ENCODE data around the gene CTAG1B.
"Not testable (repeated sequence)": the region's sequence is repeated elsewhere in the genome, so short reads cannot be mapped to it uniquely, and the experiment has no call there.

The CTAG1B gene

GRCh38 chrX:154619182-154619581, at the start of gene CTAG1B:
Gene CTAG1B, minus strand, starts transcription at chrX:154619282. Its CDS starts 64 bp downstream, at chrX:154619218.
- DNase-seq (ENCODE audit: low read depth); H3K4me3 ChIP-seq (ENCODE audit: low read depth, low read length): not testable (repeated sequence)

DNA sequence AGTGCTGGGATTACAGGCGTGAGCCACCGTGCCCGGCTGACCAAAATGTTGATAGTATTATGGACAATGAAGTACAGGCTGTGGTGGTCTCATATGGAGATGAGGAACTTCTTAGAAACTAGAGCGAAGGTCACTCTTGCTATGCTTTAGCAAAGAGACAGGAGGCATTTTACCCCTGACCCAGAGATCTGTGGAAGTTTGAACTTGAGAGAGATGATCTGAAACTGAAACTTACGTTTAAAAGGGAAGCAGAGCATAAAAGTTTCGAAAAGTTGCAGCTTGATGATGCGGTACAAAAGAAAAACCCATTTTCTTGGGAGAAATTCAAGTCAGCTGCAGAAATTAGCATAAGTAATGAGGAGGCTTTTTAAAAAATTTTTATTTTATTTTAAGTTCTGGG, 42.8 kb upstream of the CTAG1B start:
- DNase-seq (ENCODE audit: low read depth), result peak; percentile 30
- TF ChIP-seq, protein P1, sequence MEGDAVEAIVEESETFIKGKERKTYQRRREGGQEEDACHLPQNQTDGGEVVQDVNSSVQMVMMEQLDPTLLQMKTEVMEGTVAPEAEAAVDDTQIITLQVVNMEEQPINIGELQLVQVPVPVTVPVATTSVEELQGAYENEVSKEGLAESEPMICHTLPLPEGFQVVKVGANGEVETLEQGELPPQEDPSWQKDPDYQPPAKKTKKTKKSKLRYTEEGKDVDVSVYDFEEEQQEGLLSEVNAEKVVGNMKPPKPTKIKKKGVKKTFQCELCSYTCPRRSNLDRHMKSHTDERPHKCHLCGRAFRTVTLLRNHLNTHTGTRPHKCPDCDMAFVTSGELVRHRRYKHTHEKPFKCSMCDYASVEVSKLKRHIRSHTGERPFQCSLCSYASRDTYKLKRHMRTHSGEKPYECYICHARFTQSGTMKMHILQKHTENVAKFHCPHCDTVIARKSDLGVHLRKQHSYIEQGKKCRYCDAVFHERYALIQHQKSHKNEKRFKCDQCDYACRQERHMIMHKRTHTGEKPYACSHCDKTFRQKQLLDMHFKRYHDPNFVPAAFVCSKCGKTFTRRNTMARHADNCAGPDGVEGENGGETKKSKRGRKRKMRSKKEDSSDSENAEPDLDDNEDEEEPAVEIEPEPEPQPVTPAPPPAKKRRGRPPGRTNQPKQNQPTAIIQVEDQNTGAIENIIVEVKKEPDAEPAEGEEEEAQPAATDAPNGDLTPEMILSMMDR (IDR thresholded peaks at IDR 0.05; ENCODE audit: insufficient read depth, low read depth, low read length, missing control alignments), result no peak
- no peak overlapping the region for H3K4me3 ChIP-seq (ENCODE audit: low read depth, low read length)

- no peak for DNase-seq (ENCODE audit: low read depth)
- TF ChIP-seq, protein P1 (IDR thresholded peaks at IDR 0.05; ENCODE audit: insufficient read depth, low read depth, low read length, missing control alignments), result no peak
These were observed 42.1 kb upstream of the CTAG1B start for GRCh38 chrX:154661170-154661569.

GRCh38 chrX:154660541-154660940, 41.5 kb upstream of the CTAG1B start:
- peak; percentile 1 for DNase-seq (ENCODE audit: low read depth)
- TF ChIP-seq, protein P1 (IDR thresholded peaks at IDR 0.05; ENCODE audit: insufficient read depth, low read depth, low read length, missing control alignments), result no peak

More at GRCh38 chrX:154661170-154661569, 42.1 kb upstream of the CTAG1B start:
- no peak overlapping the region for H3K4me3 ChIP-seq (ENCODE audit: low read depth, low read length)

GRCh38 chrX:154658957-154659356, 39.9 kb upstream of the CTAG1B start:
- TF ChIP-seq, protein P1 (IDR thresholded peaks at IDR 0.05; ENCODE audit: insufficient read depth, low read depth, low read length, missing control alignments), result no peak
- no peak for DNase-seq (ENCODE audit: low read depth)

More at GRCh38 chrX:154660541-154660940, 41.5 kb upstream of the CTAG1B start:
- no peak overlapping the region for H3K4me3 ChIP-seq (ENCODE audit: low read depth, low read length)

DNA sequence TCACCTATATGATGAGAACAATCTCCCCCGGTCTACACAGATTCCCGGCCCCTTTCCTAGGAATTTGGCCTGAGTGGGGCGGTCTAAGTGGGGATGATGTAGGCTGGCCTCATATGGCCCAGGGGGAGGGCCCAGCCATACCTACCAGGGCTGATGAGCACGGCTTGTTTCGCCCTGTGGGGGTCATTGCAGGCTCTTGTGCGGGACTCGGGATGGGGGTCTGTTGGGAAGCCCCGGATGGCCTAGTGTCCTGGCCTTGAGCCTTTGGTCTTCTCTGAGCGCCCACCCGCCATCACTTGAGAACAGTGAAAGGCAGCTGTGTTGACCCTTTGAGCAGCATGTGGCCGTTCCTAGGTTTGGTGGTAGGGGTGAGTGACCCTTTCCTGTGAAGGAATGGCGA, 39.1 kb upstream of the CTAG1B start:
- DNase-seq (ENCODE audit: low read depth), result no peak
- TF ChIP-seq, protein P1 (IDR thresholded peaks at IDR 0.05; ENCODE audit: insufficient read depth, low read depth, low read length, missing control alignments), result no peak
- H3K4me3 ChIP-seq (ENCODE audit: low read depth, low read length), result no peak overlapping the region

More at GRCh38 chrX:154658957-154659356, 39.9 kb upstream of the CTAG1B start:
- no peak overlapping the region for H3K4me3 ChIP-seq (ENCODE audit: low read depth, low read length)

- DNase-seq (ENCODE audit: low read depth), result no peak
- TF ChIP-seq, protein P1 (IDR thresholded peaks at IDR 0.05; ENCODE audit: insufficient read depth, low read depth, low read length, missing control alignments), result no peak
- H3K4me3 ChIP-seq (ENCODE audit: low read depth, low read length), result no peak overlapping the region
These were observed 38.2 kb upstream of the CTAG1B start for GRCh38 chrX:154657226-154657805.

Measured in GM12865 (cell line).